Neural crest cell (in vitro differentiated cells): ENCODE data around the gene OPALIN. TPM values are rescaled to one million over a fixed set of nuclear protein-coding genes. Genes with fewer than 3 reads are reported as not detected.

Source experiments
- DNase-seq: peaks from one replicate; pipeline ENCODE4 v3.0.0; 2021; ENCODE audit warnings: low read depth, mixed read lengths, low spot score
- H3K27ac Mint-ChIP-seq: one replicate; pipeline ENCODE4 v1.8.0; 2021; ENCODE audit warnings: mild to moderate bottlenecking, mixed read lengths; ENCODE audit not compliant: unreplicated experiment
- H3K27me3 Mint-ChIP-seq: 2 replicates; pipeline ENCODE4 v1.8.0; 2021; ENCODE audit warnings: low read depth, mild to moderate bottlenecking, mixed read lengths
- H3K36me3 Mint-ChIP-seq: 2 replicates; pipeline ENCODE4 v1.8.0; 2021; ENCODE audit warnings: low read depth, mild to moderate bottlenecking, mixed read lengths
- H3K4me1 Mint-ChIP-seq: 2 replicates; pipeline ENCODE4 v1.8.0; 2021; ENCODE audit warnings: mixed read lengths
- H3K4me3 Mint-ChIP-seq: one replicate; pipeline ENCODE4 v1.8.0; 2021; ENCODE audit warnings: mild to moderate bottlenecking, mixed read lengths
- H3K9me3 Mint-ChIP-seq: 2 replicates; pipeline ENCODE4 v1.8.0; 2021; ENCODE audit warnings: mixed read lengths
- long read RNA-seq: library from polyadenylated mRNA; unstranded; transcript quantifications from one replicate; pipeline ENCODE4 v2.0.0, GENCODE V29; 2020
- total RNA-seq: library from RNA; stranded (reverse); gene quantifications from 2 replicates; pipeline ENCODE4 v1.2.1, GENCODE V29; 2021
- TF ChIP-seq, protein P1 (sequence below): fragments of 200-600 bp; sonication (generic); conservative IDR thresholded peaks from 2 replicates; pipeline ENCODE4 v1.5.0; 2021; ENCODE audit warnings: antibody characterized with exemption, mild to moderate bottlenecking

Gene OPALIN, protein sequence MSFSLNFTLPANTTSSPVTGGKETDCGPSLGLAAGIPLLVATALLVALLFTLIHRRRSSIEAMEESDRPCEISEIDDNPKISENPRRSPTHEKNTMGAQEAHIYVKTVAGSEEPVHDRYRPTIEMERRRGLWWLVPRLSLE
- total RNA-seq: not detected in 2 replicates
- long read RNA-seq: 0 reads

DNA sequence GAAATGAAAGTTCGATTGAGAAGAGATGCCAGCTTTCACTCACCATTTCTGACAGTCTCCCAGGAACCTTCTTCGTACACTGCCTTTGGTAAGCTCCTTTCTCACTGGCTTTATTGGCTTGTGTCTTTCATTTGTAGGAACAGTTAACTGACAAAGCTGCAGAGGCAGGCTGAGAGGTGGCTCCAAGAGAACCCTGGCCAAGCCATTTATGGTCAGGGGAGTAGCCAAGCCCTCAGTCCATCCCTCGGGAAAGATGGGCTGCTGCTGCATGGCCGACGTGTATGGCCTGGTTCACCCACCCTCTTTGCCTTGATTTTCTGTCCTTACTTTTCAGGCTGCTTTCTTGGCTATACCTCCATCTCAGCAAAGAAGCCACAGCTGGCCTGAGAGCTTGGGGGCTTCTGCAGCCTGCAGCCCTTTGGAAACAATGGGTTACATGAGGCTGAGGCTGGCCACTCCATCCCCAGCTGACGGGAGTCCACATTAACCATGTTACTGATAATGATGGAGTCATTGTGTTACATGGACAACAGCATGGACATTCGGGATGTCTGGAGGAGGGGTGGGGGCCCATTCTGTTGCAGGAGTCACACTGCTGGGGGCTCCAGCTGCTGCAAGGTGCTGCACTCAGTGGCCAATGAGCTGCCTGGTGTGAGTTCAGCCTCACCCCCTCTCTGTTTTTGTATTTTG lies at the start of gene OPALIN:
Gene OPALIN, minus strand, starts transcription at position 152 of the 690 bp plus-strand sequence. Its CDS starts 106 bp downstream, at position 46.
- DNase-seq: no peak

DNA sequence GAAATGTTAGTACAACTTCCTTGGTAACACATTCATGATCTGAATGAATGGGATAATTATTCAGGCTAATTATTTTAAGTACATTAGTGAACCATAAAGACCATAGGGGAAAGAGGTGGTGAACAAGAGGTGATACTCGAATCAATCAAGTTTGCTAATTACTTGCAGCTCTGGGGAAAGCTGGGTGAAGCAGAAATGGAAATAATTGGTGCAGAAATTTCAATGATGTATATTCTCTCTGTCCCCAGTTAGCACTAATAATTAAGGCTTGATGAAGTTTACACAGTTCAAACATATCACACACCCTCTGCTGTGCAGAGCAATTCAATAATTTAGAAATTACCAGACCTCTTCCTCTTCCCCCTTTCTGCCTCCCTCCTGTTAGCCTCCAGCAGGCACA lies 49.4 kb upstream of the OPALIN start:
- no peak overlapping the region for H3K27ac Mint-ChIP-seq
- H3K4me3 Mint-ChIP-seq: no peak overlapping the region
- TF ChIP-seq, protein P1, sequence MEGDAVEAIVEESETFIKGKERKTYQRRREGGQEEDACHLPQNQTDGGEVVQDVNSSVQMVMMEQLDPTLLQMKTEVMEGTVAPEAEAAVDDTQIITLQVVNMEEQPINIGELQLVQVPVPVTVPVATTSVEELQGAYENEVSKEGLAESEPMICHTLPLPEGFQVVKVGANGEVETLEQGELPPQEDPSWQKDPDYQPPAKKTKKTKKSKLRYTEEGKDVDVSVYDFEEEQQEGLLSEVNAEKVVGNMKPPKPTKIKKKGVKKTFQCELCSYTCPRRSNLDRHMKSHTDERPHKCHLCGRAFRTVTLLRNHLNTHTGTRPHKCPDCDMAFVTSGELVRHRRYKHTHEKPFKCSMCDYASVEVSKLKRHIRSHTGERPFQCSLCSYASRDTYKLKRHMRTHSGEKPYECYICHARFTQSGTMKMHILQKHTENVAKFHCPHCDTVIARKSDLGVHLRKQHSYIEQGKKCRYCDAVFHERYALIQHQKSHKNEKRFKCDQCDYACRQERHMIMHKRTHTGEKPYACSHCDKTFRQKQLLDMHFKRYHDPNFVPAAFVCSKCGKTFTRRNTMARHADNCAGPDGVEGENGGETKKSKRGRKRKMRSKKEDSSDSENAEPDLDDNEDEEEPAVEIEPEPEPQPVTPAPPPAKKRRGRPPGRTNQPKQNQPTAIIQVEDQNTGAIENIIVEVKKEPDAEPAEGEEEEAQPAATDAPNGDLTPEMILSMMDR: no peak
- H3K36me3 Mint-ChIP-seq: no peaks in the 10 kb centered on the region
- peaks cover 15% of the 10 kb centered on the region for H3K27me3 Mint-ChIP-seq
- DNase-seq: no peak
- no peaks in the 10 kb centered on the region for H3K9me3 Mint-ChIP-seq
- H3K4me1 Mint-ChIP-seq: peaks cover 16% of the 10 kb centered on the region

More for the DNA sequence above, at the start of gene OPALIN:
- no peaks in the 10 kb centered on the region for H3K36me3 Mint-ChIP-seq
- H3K9me3 Mint-ChIP-seq: no peaks in the 10 kb centered on the region
- no peak within 1 kb of the TSS for H3K4me3 Mint-ChIP-seq
- TF ChIP-seq, protein P1: no peak
- no peak within 1 kb of the TSS for H3K27ac Mint-ChIP-seq
- no peaks in the 10 kb centered on the region for H3K4me1 Mint-ChIP-seq
- peaks cover 8% of the 10 kb centered on the region for H3K27me3 Mint-ChIP-seq

DNA sequence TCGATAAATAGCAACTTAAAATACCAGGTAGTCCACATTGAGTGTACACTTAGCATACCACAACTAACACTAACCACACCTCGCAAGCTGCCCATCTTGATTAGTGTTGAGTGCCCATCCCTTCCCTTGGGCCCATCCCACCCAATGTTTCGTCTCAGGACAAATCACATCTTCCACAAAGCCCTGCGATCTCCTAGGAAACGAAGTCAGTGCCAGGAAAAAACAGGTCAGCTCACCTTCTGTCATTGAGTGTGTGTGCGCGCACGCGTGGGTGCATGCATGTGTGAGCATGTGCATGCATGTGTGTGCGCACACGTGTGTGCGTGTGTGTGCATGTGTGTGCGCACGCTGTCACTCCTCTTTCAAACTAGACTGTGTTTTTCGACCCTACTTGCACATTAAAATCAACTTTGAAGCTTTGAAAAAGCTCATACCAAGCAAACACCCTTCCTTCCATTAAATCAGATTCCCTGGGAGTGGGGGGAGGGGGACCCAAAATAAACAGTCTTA lies 48.8 kb upstream of the OPALIN start:
- peaks cover 15% of the 10 kb centered on the region for H3K27me3 Mint-ChIP-seq

DNA sequence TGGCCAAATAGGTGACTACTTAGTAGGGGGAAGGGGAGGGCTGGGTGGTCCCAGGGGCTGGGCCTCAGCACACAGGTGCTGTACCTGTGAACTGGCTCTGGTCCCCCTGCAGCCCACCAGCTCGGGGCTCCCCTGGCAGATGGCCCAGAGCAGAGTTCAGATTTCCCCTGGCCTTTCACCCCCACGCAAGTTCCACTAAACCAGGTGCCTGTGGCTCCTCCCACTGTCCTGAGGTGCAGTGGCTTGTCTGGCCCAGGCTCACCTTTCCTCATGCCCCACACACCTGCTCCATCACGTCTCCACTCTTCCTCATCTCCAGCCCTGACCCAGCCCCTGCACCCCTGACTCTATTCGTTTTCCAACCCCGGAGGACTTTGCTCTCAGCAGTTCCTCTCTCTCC lies 47.3 kb upstream of the OPALIN start:
- TF ChIP-seq, protein P1: no peak
- Mint-ChIP-seq H3K4me3 (no peak overlapping the region), H3K27me3 (peaks cover 15% of the 10 kb centered on the region), H3K9me3 (no peaks in the 10 kb centered on the region), H3K27ac (no peak overlapping the region), H3K36me3 (no peaks in the 10 kb centered on the region), H3K4me1 (peaks cover 32% of the 10 kb centered on the region)
- no peak for DNase-seq

More for the DNA sequence above, 48.8 kb upstream of the OPALIN start:
- Mint-ChIP-seq H3K4me3 (no peak overlapping the region), H3K36me3 (no peaks in the 10 kb centered on the region), H3K27ac (no peak overlapping the region), H3K9me3 (no peaks in the 10 kb centered on the region), H3K4me1 (peaks cover 21% of the 10 kb centered on the region)
- no peak for DNase-seq
- TF ChIP-seq, protein P1: no peak

DNA sequence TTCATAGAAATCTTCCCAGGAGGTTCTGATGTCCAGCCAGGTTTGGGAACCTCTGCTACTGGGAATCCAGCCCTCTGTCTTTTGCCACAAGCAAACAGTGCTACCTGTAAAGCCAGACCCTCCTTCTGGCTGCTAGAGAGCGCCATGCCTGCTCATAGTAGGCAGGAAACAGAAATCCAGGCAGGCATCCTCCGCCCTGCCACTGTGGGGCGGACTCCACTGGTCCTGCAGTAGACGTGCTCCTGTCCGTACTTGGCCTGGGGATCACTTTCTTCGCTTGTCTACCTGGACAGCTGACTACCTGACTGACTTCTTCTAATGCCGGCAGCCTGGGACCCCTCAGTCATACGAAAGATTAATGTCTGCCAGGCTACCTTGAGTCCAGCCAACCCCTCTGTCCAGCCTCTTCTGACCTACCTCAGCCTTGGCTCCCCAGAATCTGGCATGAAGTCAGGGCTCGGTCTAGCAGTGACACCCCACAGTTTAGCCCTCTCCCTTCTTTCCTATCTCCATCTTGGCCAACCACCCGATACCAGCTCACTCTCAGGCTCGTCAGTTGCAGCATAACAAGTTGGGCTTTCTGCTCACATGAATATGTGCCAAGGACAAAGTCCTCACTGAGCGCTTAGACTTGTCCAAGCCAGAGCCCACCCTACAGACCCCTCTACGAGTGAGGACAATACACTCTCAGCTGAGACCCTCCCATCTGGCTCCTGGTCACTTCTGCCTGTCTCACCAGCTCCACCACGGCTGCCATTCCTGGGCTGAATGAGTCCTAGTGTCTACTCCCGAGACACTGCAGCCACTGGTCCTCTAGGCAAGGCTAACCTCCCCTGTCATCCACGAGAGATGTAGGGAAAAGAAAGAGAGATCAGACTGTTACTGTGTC lies 43.9 kb upstream of the OPALIN start:
- TF ChIP-seq, protein P1: no peak
- Mint-ChIP-seq H3K4me3 (no peak overlapping the region), H3K36me3 (no peaks in the 10 kb centered on the region), H3K4me1 (peaks cover 49% of the 10 kb centered on the region), H3K27me3 (peaks cover 23% of the 10 kb centered on the region), H3K27ac (no peak overlapping the region), H3K9me3 (no peaks in the 10 kb centered on the region)
- DNase-seq: no peak
